Sigmoid colon (tissue), 3 donors: ENCODE measurements around the gene PPFIBP1.

Experiments
- CTCF ChIP-seq, 4 experiments: fragments of 450-650 bp in 3 of 4; fragments of 200-600 bp in 1 of 4; IDR thresholded peaks; one replicate each; pipeline ENCODE4 v1.5.1; 2016 to 2019; ENCODE audit warnings: antibody characterized with exemption in 4 of 4, mild to moderate bottlenecking in 3 of 4, moderate library complexity in 2 of 4
- POLR2A ChIP-seq, 2 donors: fragments of 450-650 bp; IDR thresholded peaks; one replicate each; pipeline ENCODE4 v1.6.1; 2016; ENCODE audit warnings: antibody characterized with exemption in 2 of 2, mild to moderate bottlenecking in 2 of 2, moderate library complexity in 2 of 2

- TF ChIP-seq POLR2A (IDR thresholded peaks at IDR 0.05): no peak
- TF ChIP-seq CTCF (IDR thresholded peaks at IDR 0.05): no peak
These were observed 26.6 kb upstream of the PPFIBP1 start for GRCh38 chr12:27497446-27497845.
